SK-N-SH (cell line): ENCODE data around the gene FYCO1. TPM values are rescaled to one million over a fixed set of nuclear protein-coding genes. Genes with fewer than 3 reads are reported as not detected.

ENCODE experiments used
- CTCF ChIA-PET: fragments of 300-600, 350-600 bp; formaldehyde crosslinking; extraction: SDS; loops from one replicate; lab custom pipeline; 2021; lab: Yijun Ruan, JAX
- POLR2A ChIA-PET: fragments of 350-600 bp; sonication (Branson Sonifier 250); formaldehyde crosslinking; extraction: SDS; loops from one replicate; lab custom pipeline; 2020; ENCODE audit warnings: antibody characterized with exemption, inconsistent platforms; lab: Yijun Ruan, JAX
- DNase-seq: peaks from one replicate; pipeline ENCODE4 v3.0.0; 2012
- H2AFZ ChIP-seq: fragments of 200-600 bp; sonication (generic); 2 replicates; pipeline ENCODE4 v1.8.1; 2016; ENCODE audit warnings: antibody characterized with exemption, mild to moderate bottlenecking, low read depth
- H3F3A ChIP-seq: fragments of 200-600 bp; sonication (generic); replicated peaks from 2 replicates; pipeline ENCODE3; 2016; ENCODE audit warnings: antibody characterized with exemption, mild to moderate bottlenecking; ENCODE audit not compliant: insufficient read depth
- H3K27ac ChIP-seq, 2 experiments: fragments of 200-500 bp in 1 of 2; fragments of 200-600 bp in 1 of 2; sonication (Bioruptor generic) in 1 of 2; sonication (generic), shearing (Covaris generic) in 1 of 2; 2 replicates each; pipeline versions ENCODE4 v1.5.1 to v1.6.1; 2014 to 2016; ENCODE audit warnings: low read depth in 2 of 2, inconsistent platforms in 1 of 2, low read length in 1 of 2, mild to moderate bottlenecking in 1 of 2, mixed read lengths in 1 of 2
- H3K27me3 ChIP-seq: fragments of 200-600 bp; sonication (generic), shearing (Covaris generic); 2 replicates; pipeline ENCODE4 v1.6.1; 2016; ENCODE audit warnings: mixed run types; ENCODE audit not compliant: insufficient read depth
- H3K36me3 ChIP-seq, 2 experiments: fragments of 200-500 bp in 1 of 2; fragments of 200-600 bp in 1 of 2; sonication (Bioruptor generic) in 1 of 2; sonication (generic) in 1 of 2; replicated peaks in 1 of 2; 2 replicates each; pipeline versions ENCODE3 to v1.5.1; 2014 to 2016; ENCODE audit warnings: low read length in 1 of 2, mild to moderate bottlenecking in 1 of 2; ENCODE audit not compliant: insufficient read depth in 2 of 2, control insufficient read depth in 1 of 2
- H3K4me1 ChIP-seq, 2 experiments: fragments of 200-500 bp in 1 of 2; fragments of 200-600 bp in 1 of 2; sonication (Bioruptor generic) in 1 of 2; sonication (generic), shearing (Covaris generic) in 1 of 2; 2 replicates each; pipeline versions ENCODE4 v1.5.1 to v1.6.1; 2014 to 2016; ENCODE audit warnings: low read depth in 1 of 2, low read length in 1 of 2, mixed run types in 1 of 2; ENCODE audit not compliant: insufficient read depth in 2 of 2, control insufficient read depth in 1 of 2
- H3K4me2 ChIP-seq: fragments of 200-600 bp; sonication (generic), shearing (Covaris generic); 2 replicates; pipeline ENCODE4 v1.6.1; 2017; ENCODE audit warnings: mixed run types
- H3K4me3 ChIP-seq, 2 experiments: fragments of 200-500 bp in 1 of 2; fragments of 200-600 bp in 1 of 2; sonication (Bioruptor generic) in 1 of 2; sonication (generic), shearing (Covaris generic) in 1 of 2; 2 replicates each; pipeline versions ENCODE4 v1.5.1 to v1.8.1; 2014 to 2016; ENCODE audit warnings: low read depth in 2 of 2, inconsistent platforms in 1 of 2, low read length in 1 of 2, mild to moderate bottlenecking in 1 of 2, mixed read lengths in 1 of 2, moderate library complexity in 1 of 2
- H3K79me2 ChIP-seq: fragments of 200-600 bp; sonication (generic); 2 replicates; pipeline ENCODE4 v1.8.1; 2017; ENCODE audit warnings: mild to moderate bottlenecking; ENCODE audit not compliant: insufficient read depth
- H3K9ac ChIP-seq: fragments of 200-600 bp; sonication (generic); 2 replicates; pipeline ENCODE4 v1.6.1; 2017; ENCODE audit warnings: mixed run types
- H3K9me2 ChIP-seq: fragments of 200-600 bp; sonication (generic); 2 replicates; pipeline ENCODE4 v1.6.1; 2017; ENCODE audit warnings: mixed run types
- H3K9me3 ChIP-seq: fragments of 200-600 bp; sonication (generic); 2 replicates; pipeline ENCODE4 v1.6.1; 2017; ENCODE audit warnings: mixed run types, mild to moderate bottlenecking, moderate library complexity
- H4K20me1 ChIP-seq: fragments of 200-600 bp; sonication (generic); 2 replicates; pipeline ENCODE4 v1.6.1; 2017; ENCODE audit warnings: mild to moderate bottlenecking, mixed run types; ENCODE audit not compliant: insufficient read depth
- CTCF ChIP-seq: fragments of 200-600 bp; sonication (generic); IDR thresholded peaks from 2 replicates; pipeline ENCODE4 v1.6.1; 2017; ENCODE audit warnings: antibody characterized with exemption, mild to moderate bottlenecking, moderate library complexity
- FOSL2 ChIP-seq: IDR thresholded peaks from 2 replicates; pipeline ENCODE4 v1.4.0; 2012; ENCODE audit warnings: low read depth, mild to moderate bottlenecking, moderate library complexity, borderline replicate concordance
- FOXJ3 ChIP-seq: sonication (generic); formaldehyde crosslinking; IDR thresholded peaks from 2 replicates; pipeline ENCODE4 v1.5.1; 2020; ENCODE audit warnings: mild to moderate bottlenecking, missing genetic modification reagents
- GATA2 ChIP-seq: sonication (generic); formaldehyde crosslinking; IDR thresholded peaks from 2 replicates; pipeline ENCODE4 v1.5.0; 2020; ENCODE audit warnings: mild to moderate bottlenecking, missing genetic modification reagents
- JUND ChIP-seq: IDR thresholded peaks from 2 replicates; pipeline ENCODE4 v1.4.0; 2012
- MEF2A ChIP-seq: IDR thresholded peaks from 2 replicates; pipeline ENCODE4 v1.4.0; 2012; ENCODE audit warnings: low read depth, borderline replicate concordance
- NRF1 ChIP-seq: IDR thresholded peaks from 2 replicates; pipeline ENCODE4 v1.6.1; 2012; ENCODE audit warnings: low read depth, mild to moderate bottlenecking, low read length
- REST ChIP-seq: IDR thresholded peaks from 2 replicates; pipeline ENCODE4 v1.6.1; 2012; ENCODE audit warnings: mild to moderate bottlenecking, low read depth, low read length, moderate library complexity
- RXRA ChIP-seq: IDR thresholded peaks from 2 replicates; pipeline ENCODE4 v1.4.0; 2012; ENCODE audit warnings: low read depth, mild to moderate bottlenecking, borderline replicate concordance
- SMC3 ChIP-seq: IDR thresholded peaks from 2 replicates; pipeline ENCODE4 v1.6.1; 2012; ENCODE audit warnings: low read depth, low read length, improper control_type of control experiment
- TCF12 ChIP-seq: IDR thresholded peaks from 2 replicates; pipeline ENCODE4 v1.4.0; 2012
- USF1 ChIP-seq: IDR thresholded peaks from 2 replicates; pipeline ENCODE4 v1.4.0; 2012; ENCODE audit warnings: low read depth, borderline replicate concordance
- YY1 ChIP-seq: IDR thresholded peaks from 2 replicates; pipeline ENCODE4 v1.4.0; 2012; ENCODE audit warnings: low read depth, mild to moderate bottlenecking
- ZBTB33 ChIP-seq: IDR thresholded peaks from 2 replicates; pipeline ENCODE4 v1.4.0; 2012; ENCODE audit warnings: low read depth, borderline replicate concordance
- WGBS: methylation state at CpG from one replicate; pipeline ENCODE4 v1.1.6; 2017; ENCODE audit warnings: low lambda C conversion rate; 5-methylcytosine and 5-hydroxymethylcytosine counted together
- polyA plus RNA-seq, 3 experiments: library from polyadenylated mRNA; depleted of rRNA; stranded (reverse); fragments of >200 nt; gene quantifications; 2 replicates each; pipeline ENCODE4 v1.2.3, GENCODE V29; 2012

The FYCO1 gene
- polyA plus RNA-seq, 1 of the 3 experiments (the other 2 are of a cell fraction), result 5.5 TPM

- no peaks in the 10 kb centered on the region for H3K27me3 ChIP-seq
- H3K27ac ChIP-seq, result peak overlapping the region in 1 of 2 experiments; percentile 89; a peak in 3 of 4 replicates
- H3K4me2 ChIP-seq, result peak overlapping the region; percentile 55
- H3K9me3 ChIP-seq, result no peaks in the 10 kb centered on the region
- H3K36me3 ChIP-seq, result peaks cover 4 to 16% of the 10 kb centered on the region in 2 experiments
- TF ChIP-seq TCF12, result peak; percentile 21; the same call in 1 of the 2 replicates
- TF ChIP-seq ZBTB33, result no peak
- no peak for TF ChIP-seq RXRA
- peaks cover 27% of the 10 kb centered on the region; the same call in 1 of the 2 replicates for H3K79me2 ChIP-seq
- DNase-seq, result no peak
- WGBS, result 86% methylated on average over 6 of the region's 8 CpGs
- H3K4me3 ChIP-seq, result no peak overlapping the region
- no peaks in the 10 kb centered on the region for H3K9me2 ChIP-seq
- no peaks in the 10 kb centered on the region for H4K20me1 ChIP-seq
- CTCF ChIA-PET, result interaction anchor here (1.0 to 1.8 kb wide), 2 partner anchors 49 to 91 kb away, joined by 3 to 4 read pairs; no protein-coding TSS in a partner anchor
- peaks cover 11% of the 10 kb centered on the region for H3F3A ChIP-seq
- H2AFZ ChIP-seq, result no peak overlapping the region
- H3K9ac ChIP-seq, result 0 out of 2 replicates have a peak overlapping the region, but pooled peaks have one; percentile 63
- POLR2A ChIA-PET, result no interaction called here
- peaks cover 41 to 52% of the 10 kb centered on the region in 2 experiments; a peak in 3 of 4 replicates for H3K4me1 ChIP-seq
These were observed 8.0 kb downstream of the FYCO1 start for GRCh38 chr3:45987368-45988291.

GRCh38 chr3:45986303-45986982, 9.2 kb downstream of the FYCO1 start:
- Histone ChIP-seq H3K9me2 (no peaks in the 10 kb centered on the region), H3K9ac (peak overlapping the region; percentile 63), H3K79me2 (peaks cover 27% of the 10 kb centered on the region; the same call in 1 of the 2 replicates), H3K4me2 (peak overlapping the region; percentile 55), H2AFZ (peak overlapping the region; percentile 16; the same call in 1 of the 2 replicates), H3F3A (peaks cover 9% of the 10 kb centered on the region), H4K20me1 (no peaks in the 10 kb centered on the region), H3K36me3 (peaks cover 7 to 25% of the 10 kb centered on the region in 2 experiments), H3K9me3 (no peaks in the 10 kb centered on the region), H3K27me3 (no peaks in the 10 kb centered on the region), H3K4me3 (no peak overlapping the region), H3K4me1 (peaks cover 41 to 51% of the 10 kb centered on the region in 2 experiments; a peak in 3 of 4 replicates), H3K27ac (peak overlapping the region in 1 of 2 experiments; percentile 89; a peak in 3 of 4 replicates)
- 57% methylated on average over 4 of the region's 5 CpGs for WGBS
- no peak for DNase-seq
- CTCF ChIA-PET, result interaction anchor here (0.9 to 2.3 kb wide), 4 partner anchors 8 to 93 kb away, joined by 3 to 6 read pairs (median 4); no protein-coding TSS in a partner anchor
- POLR2A ChIA-PET, result no interaction called here
- no peak for TF ChIP-seq NRF1
- no peak for TF ChIP-seq FOXJ3 (CRISPR knock-in tag)
- no peak for TF ChIP-seq CTCF
- TF ChIP-seq RXRA, result no peak
- 0 out of 2 replicates have a peak, but pooled peaks have one; percentile 10 for TF ChIP-seq MEF2A
- TF ChIP-seq JUND, result no peak
- TF ChIP-seq YY1, result no peak
- no peak for TF ChIP-seq GATA2
- no peak for TF ChIP-seq SMC3
- TF ChIP-seq USF1, result no peak
- TF ChIP-seq REST, result no peak
- peak; percentile 9; the same call in 1 of the 2 replicates for TF ChIP-seq FOSL2
- TF ChIP-seq TCF12, result 0 out of 2 replicates have a peak, but pooled peaks have one; percentile 12
